HG02840 (cell line): ENCODE measurements around the gene APBB2.
"Not testable (repeated sequence)": the region's sequence is repeated elsewhere in the genome, so short reads cannot be mapped to it uniquely, and the experiment has no call there.

Experiments
- ATAC-seq: cut with Tn5 transposase; IDR thresholded peaks from one replicate; pipeline ENCODE4 v1.9.1; 2021; ENCODE audit warnings: mild to moderate bottlenecking, moderate library complexity, moderate number of reproducible peaks; ENCODE audit not compliant: unreplicated experiment, low FRiP score

APBB2 gene

DNA sequence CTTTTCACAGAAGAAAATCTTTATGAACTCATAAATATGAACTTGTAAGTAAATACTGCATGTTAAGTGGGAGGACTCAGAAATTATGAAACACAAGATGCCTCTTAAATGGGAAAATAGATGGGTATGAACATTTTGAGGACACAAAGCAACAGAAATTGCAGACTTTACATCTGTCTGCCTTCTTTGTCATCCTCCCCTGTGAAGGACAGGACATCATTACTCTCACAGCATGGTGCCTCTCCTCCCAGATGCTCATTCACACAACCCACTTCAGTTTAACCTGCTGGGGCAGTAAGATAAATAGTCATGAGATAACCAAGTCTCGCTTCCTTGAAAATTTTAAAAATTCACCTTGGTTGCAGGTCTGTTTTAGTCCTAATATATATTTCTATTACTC, 144.5 kb downstream of the APBB2 start:
- ATAC-seq: no peak

DNA sequence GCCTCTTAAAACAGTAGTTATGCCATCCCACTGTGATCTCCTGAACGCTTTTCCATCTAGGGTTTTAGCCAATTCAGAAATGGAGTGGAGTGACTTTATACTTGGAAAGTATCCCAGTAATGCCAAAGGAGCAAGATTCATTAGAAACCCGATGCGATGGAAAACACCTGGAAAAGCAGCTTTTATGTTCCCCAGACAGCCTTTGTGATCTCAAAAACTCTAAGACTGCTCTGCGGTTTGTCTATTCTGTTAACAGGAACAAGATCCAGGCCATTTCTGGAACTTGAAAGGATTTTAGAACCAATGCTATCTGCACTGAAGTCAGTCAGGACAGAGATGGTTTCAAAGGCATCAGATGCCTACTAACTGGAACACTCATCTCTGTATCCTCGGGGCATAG, 145.1 kb downstream of the APBB2 start:
- ATAC-seq: no peak

DNA sequence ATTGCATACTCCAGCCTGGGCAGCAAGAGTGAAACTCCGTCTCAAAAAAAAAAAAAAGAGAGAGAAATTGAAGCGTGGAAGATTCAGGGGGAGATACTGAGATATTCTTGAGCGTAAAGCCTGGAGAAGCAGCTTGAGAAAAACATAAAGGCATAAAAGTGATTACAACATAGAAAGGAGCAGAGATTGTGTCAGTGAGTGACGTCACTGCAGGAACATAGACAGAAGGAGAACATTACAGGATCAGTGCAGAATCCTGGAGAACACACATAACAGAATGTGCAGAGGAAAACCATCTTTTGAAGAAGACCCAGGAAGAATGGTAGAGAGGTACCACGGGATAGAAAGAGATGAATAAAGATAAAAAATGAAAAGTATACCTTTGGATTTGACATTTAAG, 147.0 kb downstream of the APBB2 start:
- ATAC-seq: no peak

DNA sequence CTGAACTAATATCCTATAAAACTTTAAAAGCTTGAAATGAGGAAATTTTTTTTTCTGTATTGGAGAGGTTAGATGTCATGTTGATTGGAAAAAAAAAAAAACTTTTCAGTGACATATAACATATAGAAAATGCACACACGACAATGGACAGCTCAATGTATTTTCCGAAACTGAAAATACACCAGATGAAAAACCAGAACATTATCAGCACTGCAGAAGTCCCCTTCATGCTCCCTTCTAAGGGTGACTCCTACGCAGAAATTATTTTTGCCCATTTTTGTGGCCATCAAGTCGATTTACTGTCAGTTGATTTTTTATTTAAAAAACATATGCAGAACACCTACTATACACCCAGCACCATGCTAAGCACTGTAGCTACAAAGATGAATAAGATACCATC, 148.3 kb downstream of the APBB2 start:
- ATAC-seq: no peak

DNA sequence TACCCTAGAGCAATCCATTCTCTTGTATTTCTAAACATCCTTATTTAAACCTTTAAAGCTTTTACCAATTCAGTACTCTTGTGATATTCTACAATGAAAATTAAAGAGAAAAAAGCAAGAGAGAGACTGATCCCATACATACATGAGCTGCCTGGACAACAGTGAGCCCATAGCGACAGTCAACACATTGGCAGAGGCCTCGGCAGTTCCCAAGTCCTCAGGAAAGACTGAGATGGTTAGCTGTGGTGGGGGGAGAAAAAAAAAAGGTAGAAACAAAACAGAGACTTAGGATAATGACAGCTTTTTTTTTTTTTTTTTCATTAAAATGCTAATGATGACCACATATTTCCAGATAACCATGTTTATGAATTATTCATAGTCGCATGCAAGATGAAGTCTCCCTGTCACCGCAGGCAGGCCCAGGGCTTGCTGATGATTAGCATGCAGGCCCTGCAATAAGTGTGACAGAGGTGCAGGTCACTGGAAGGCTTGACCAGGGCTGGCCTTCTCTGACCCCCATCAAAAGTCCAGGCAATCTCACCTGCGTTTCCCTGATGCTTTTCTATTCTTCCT, 148.8 kb downstream of the APBB2 start:
- no peak for ATAC-seq

DNA sequence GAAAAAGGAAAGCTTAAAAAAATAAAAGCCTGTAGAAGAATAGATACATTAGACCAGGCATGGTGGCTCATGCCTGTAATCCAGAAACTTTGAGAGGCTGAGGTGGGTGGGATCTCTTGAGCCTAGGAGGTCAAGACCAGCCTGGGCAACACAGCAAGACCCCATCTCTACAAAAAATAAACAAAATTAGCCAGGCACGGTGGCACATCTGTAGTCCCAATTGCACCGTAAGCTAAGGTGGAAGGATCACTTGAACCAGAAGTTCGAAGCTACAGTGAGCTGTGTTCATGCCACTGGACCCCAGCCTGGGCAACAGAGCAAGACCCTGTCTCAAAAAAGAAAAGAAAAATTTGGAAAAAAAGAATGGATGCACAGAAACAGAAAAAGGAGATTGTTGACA, 149.4 kb downstream of the APBB2 start:
- ATAC-seq: no peak

DNA sequence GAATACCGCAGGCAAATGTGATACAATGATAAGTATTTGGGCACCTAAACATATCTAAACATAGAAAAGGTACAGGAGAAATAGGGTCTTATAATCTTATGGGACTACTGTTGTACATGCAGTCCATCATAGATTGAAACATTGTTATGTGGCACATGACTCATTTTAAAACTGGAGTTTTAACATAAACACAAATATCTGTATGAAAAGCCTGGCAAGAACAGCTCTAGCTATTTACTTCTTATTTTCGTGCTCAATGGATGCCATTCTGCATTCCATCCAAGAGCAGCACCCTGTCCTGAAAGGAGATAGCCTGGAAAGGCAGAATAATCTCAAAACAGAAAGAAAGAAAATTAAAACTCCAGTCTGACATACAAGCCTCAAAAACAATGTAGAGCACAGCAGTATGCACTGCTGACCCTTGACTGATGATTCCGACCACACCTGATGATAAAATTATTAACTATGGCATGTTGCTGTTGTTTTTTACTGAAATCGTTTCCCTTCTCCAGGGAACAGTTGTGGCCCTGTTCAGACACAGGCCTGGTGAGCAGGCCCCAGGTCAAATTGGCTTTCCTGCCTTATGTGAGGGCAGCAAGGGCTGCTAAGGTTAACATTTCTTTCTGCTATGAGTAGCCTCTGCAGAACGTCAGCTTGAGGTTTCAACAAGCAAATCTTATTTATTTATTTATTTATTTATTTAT, 152.7 kb downstream of the APBB2 start:
- ATAC-seq: no peak

DNA sequence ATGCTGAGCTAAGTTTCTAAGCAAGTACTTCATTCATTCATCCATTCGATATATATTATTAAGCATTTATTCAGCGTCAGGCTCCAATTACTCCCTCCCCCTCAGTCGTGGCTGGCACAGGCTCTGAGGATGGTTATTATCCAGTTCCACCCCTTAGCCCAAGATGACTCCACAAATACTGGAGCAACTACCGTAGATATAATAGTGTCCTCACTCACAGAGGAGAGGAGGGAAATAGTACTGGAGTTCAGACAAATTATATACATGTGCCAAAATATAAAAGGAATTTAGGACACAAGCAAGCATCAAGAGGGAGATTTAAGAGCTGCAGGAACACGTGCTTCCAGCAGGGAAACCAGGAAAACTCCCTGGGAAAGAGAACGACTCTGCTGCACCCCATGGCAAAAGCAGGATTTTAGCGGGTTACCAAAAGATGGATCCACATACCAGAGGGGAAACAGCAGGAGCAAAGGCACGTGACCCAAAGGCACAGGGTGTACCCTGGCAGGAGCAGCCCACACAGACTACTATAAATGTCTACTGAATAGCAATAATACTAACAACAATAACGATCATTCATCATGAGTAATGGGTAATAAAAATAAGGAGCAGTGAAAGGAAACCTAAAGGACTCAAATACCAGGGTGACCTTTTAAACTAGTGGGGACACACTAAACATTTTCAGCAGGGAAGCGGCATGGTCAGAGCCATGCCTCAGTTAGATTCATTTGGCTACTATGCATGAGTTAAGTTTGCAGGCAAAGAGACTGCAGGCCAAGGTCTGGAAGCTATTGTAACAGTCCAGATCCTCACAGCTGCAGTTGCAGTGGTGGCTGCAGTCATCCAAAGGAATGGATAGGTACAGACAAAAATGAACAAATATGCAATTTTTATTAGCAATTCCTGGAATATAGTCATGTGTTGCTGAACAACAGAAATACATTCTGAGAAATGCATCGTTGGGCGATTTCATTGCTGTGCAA, 153.7 kb downstream of the APBB2 start:
- no peak for ATAC-seq

DNA sequence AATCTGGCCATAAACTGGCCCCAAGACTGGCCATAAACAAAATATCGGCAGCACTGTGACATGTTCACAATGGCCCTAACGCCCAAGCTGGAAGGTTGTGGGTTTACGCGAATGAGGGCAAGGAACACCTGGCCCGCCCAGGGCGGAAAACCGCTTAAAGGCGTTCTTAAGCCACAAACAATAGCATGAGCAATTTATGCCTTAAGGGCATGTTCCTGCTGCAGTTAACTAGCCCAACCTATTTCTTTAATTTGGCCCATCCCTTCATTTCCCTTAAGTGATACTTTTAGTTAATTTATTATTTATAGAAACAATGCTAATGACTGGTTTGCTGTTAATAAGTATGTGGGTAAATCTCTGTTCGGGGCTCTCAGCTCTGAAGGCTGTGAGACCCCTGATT, 154.9 kb downstream of the APBB2 start:
- ATAC-seq: not testable (repeated sequence)

DNA sequence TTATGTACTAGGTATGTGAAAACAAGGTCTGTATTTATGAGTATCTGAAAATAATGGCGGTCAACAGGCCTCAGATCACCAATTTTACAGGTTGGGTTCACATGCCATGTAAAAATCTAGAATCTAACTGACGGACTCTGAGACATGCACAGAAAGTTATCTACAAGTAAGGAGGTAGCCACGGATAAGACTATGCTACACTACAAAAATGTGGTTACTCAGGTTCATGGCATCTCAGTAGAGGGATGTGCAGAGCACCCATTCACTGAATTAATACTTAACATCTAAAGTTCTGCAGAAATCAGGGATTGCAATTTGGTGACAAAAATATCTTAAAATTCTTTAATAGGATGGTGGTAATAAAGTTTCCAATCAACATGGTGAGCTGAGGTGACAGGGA, 155.9 kb downstream of the APBB2 start:
- no peak for ATAC-seq

DNA sequence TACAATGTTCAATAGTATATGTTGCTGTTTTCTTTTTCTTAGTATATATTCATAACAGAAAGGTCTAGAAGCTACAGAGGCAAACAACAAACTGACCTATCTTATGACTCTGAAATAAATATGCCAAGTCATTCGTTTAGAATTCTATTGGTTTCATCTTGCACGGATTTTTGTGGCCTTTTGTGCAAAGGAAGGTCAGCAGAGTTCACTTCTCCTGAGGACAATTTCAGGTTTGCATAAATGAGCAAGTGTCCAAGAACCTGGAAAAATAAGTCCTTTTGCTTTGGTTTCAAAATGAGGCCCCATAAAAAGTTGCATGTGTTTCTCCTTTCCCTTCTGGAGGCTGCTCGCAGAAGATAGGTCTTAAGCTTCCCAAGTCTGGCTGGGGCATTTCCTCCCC, 156.9 kb downstream of the APBB2 start:
- ATAC-seq: no peak

DNA sequence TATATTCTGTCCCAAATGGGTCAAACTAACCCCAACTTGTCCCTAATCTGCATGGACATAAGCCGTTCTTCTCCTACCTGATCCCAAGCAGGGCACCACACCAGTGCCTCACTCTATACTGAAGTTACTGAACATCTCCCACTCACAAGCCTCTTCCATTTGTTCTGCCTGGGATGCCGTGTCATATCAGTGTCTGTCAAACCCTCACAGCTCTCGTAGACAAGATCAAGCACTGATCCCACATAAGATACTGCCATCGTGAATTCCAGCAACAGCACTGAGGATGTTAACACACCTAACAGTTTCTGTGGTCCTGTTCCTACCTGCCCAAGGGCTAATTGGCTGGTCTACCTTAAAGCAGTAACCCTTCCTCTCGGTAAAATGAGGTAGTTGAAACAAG, 162.1 kb downstream of the APBB2 start:
- ATAC-seq: no peak

DNA sequence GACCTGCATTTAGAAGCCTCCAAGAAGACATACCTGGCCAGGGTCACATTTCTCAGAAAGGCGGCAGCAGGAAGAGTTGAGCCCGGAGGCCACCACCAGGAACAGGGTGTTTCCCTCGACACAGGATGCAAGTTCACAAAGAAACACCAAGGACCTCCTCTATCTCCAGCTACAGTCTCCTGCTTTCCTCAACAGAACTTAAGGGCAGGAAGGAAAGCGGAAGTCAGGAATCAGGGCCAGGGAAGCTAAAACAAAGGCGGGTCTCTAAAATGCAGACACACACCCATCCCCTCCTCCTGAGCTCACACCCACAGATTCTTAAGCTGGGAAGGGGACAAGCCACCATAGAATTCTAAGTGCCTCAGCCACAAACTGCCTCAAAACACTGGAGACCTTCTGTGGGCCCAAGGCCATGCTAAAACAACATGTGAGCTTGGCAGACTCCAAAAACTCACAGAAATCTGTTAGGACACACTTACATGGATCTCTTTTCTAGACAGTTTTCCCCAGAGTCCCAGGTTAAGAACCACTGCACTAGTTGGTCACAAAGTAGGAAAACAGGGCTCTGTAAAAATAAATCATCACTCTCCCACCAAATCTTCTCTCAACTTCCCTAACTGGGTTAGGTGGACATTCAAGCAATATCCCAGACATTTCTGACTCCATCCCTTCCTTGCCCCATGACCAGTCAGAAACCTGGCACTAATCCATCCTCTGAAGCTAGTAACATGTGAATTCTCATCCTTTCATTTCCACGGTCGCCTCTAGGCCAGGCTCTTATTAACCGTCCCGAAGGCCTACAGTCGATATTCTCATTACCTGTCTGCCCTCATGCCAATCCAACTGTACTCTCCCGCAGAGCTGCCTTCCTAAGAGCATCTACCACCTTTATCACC, 163.2 kb downstream of the APBB2 start:
- ATAC-seq: no peak

DNA sequence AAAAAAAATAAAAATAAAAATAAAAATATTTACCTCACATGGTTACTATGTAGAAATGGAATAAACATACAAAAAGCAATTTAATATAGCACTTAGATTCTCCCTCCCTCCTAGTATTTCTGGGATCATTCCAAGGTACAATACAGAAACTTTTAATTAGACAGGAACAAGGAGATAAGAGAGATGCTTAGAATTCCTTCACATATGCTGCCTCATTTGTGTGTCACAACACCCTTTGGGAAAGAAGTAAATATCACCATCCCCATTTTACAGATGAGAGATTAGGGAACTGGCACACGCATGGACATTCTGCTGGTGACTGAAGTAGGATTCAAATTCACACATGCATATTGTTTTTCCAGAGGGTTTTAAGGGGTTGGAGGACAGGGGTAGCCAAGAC, 164.2 kb downstream of the APBB2 start:
- ATAC-seq: no peak

DNA sequence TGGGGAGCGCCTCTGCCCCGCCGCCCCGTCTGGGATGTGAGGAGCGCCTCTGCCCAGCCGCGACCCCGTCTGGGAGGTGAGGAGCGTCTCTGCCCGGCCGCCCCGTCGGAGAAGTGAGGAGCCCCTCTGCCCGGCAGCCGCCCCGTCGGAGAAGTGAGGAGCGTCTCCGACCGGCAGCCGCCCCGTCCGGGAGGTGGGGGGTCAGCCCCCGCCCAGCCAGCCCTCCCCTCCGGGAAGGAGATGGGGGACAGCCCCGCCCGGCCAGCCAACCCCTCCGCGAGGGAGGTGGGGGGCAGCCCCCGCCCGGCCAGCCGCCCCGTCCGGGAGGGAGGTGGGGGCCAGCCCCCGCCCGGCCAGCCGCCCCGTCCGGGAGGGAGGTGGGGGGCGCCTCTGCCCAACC, 165.2 kb downstream of the APBB2 start:
- ATAC-seq: not testable (repeated sequence)

DNA sequence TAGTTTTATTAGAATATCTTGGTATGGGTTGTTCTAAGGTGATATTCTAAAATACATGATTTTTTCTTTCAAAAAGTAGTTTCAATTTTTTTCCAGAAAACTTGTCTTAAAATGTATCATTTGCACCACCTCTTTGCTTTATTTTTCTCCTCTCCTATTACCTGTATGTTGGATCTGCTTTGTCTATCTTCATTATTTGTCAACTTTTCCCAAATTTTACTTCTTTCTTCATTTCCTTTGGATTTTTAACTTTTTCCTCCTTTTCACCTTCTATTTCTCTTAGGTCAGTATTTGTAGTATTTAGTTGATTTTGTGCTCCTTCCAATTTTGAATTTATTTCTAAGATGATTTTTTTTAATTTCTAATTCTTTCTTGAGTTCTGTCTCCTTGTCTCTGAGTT, 169.6 kb downstream of the APBB2 start:
- ATAC-seq: no peak

DNA sequence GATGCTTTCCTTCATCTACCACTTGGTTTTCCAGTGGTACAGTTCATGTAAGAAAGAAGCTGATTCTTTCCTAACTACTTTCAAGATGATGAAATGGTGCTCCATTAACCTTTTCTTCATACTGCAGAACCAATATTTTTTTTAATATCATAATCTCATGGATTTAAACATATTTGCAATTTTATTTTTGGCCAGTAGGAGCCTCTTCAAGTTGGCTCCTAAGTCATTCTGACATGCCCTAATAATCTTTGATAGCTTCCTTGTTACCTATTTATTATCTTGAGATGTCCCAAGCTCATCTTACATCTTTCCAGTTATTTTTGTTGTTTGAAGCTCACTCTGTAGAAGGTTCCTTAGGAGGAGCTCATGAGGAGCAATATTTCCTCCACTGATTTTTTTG, 170.2 kb downstream of the APBB2 start:
- no peak for ATAC-seq

DNA sequence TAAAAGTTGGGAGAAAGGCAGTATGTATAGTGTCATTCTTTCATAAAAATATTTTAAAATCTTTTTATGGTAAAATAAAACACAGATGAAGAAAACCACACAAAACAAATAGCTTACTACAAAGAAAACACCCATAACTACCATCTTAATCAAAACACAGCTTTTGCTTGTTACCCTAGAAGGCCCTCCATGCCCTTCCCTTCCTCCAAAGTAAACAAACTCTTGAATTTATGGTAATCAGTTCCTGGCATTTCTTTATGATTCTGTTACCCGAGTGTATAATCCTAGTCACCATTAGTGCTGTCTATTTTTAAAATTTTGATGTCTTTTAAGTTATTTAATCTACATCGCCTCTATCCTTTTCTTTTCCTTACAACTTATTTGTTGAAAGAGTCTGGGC, 170.9 kb downstream of the APBB2 start:
- no peak for ATAC-seq

DNA sequence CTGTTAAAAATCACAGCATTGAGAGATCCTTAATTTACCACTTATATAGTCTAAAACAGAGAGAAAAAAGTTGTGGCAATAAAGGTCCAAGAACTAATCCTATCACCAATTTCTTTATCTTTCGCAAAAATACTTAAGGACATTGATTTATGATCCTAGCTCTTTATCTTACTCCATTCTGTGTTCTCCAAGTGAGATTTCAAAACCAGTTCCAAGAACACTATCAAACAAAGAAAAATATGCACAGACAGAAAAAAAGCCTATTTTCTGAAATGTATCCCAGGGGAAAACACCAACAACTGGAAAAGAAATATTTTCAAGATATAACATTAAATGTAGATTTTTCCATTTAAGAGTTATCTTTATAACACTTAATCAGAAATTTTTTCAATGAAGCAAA, 172.8 kb downstream of the APBB2 start:
- ATAC-seq: no peak

DNA sequence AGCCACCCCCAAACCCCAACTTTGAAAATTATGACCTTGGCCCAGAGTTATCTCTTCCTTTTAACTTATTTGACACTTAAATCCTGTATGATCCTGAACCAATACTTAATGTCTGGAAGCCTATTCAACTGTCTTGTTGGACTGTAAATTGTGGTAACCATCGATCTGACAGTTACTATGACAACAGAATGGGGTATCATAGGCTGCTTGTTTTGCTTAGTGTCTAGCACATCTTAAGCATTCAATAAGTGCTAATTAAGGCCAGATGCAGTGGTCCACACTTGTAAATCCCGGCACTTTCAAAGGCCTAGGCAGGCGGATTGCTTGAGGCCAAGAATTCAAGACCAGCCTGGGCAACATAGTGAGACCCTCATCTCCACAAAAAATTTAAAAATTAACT, 175.0 kb downstream of the APBB2 start:
- ATAC-seq: no peak
